ENCODE results near the gene BLZF1. TPM values are rescaled to one million over a fixed set of nuclear protein-coding genes. Genes with fewer than 3 reads are reported as not detected.

Gene BLZF1
- total and polyA plus RNA-seq, 2 of the 8 experiments (the other 6 are each of a cell fraction or from before 2014, with no cell fraction given): 1.8 to 10.3 TPM

- TF ChIP-seq POU5F1 (IDR thresholded peaks at IDR 0.05; ENCODE audit: low read depth, low read length): no peak
- TF ChIP-seq ATF3 (IDR thresholded peaks at IDR 0.05; ENCODE audit: insufficient read depth, low read depth, low read length): no peak
- no peak for TF ChIP-seq POLR2AphosphoS5 (IDR thresholded peaks at IDR 0.05; ENCODE audit: low read depth, low read length)
- TF ChIP-seq TAF7 (optimal IDR thresholded peaks at IDR 0.05; ENCODE audit: borderline replicate concordance, low read depth, low read length): no peak
- TF ChIP-seq EP300 (IDR thresholded peaks at IDR 0.05; ENCODE audit: borderline replicate concordance in 1 of 2, low read depth in 2 of 2, low read length in 2 of 2): no peak
- no peak for TF ChIP-seq JUND (IDR thresholded peaks at IDR 0.05; ENCODE audit: low read length)
- TF ChIP-seq CBX8 (IDR thresholded peaks at IDR 0.05; ENCODE audit: borderline replicate concordance, low read depth, low read length): no peak
Observed at GRCh38 chr1:169347688-169348382, 20.2 kb upstream of the BLZF1 start (continued).
